Esophagus squamous epithelium (tissue), 4 donors: ENCODE results near the gene IP6K1.

Experiments used
- CTCF ChIP-seq, 6 experiments: fragments of 450-650 bp in 4 of 6; fragments of 200-600 bp in 2 of 6; sonication (generic) in 2 of 6; IDR thresholded peaks; one replicate each; pipeline ENCODE4 v1.5.1; 2016 to 2019; ENCODE audit warnings: antibody characterized with exemption in 6 of 6, mild to moderate bottlenecking in 4 of 6, moderate library complexity in 4 of 6
- POLR2A ChIP-seq, 4 donors: fragments of 450-650 bp; IDR thresholded peaks; one replicate each; pipeline ENCODE4 v1.6.1; 2017; ENCODE audit warnings: antibody characterized with exemption in 4 of 4, mild to moderate bottlenecking in 4 of 4, moderate library complexity in 3 of 4

- TF ChIP-seq CTCF (IDR thresholded peaks at IDR 0.05): no peak
- no peak for TF ChIP-seq POLR2A (IDR thresholded peaks at IDR 0.05)
These were observed 6.8 kb downstream of the IP6K1 start for GRCh38 chr3:49779358-49780079.
